Ascending aorta (tissue), 2 donors: Measurements from ENCODE around the gene RPSA. TPM values are rescaled to one million over a fixed set of nuclear protein-coding genes. Genes with fewer than 3 reads are reported as not detected.
"Not testable (repeated sequence)": the region's sequence is repeated elsewhere in the genome, so short reads cannot be mapped to it uniquely, and the experiment has no call there.

Experiments
- DNase-seq, 2 donors: peaks; one replicate each; pipeline ENCODE4 v3.0.0-alpha.2; 2019; ENCODE audit warnings: low spot score in 2 of 2
- H3K27ac ChIP-seq, 2 donors: fragments of 200-600 bp; sonication (generic); one replicate each; pipeline ENCODE4 v1.5.1; 2016 to 2017; ENCODE audit warnings: mild to moderate bottlenecking in 1 of 2
- H3K27me3 ChIP-seq: fragments of 200-600 bp; sonication (generic); one replicate; pipeline ENCODE4 v1.5.1; 2017
- H3K36me3 ChIP-seq, 2 donors: fragments of 200-600 bp; sonication (generic); one replicate each; pipeline ENCODE4 v1.5.1; 2016
- H3K4me1 ChIP-seq, 2 donors: fragments of 200-600 bp; sonication (generic); one replicate each; pipeline ENCODE4 v1.5.1; 2016 to 2017; ENCODE audit warnings: mild to moderate bottlenecking in 1 of 2
- H3K4me3 ChIP-seq, 2 donors: fragments of 200-600 bp; sonication (generic); one replicate each; pipeline ENCODE4 v1.5.1; 2016 to 2017; ENCODE audit warnings: mild to moderate bottlenecking in 1 of 2
- H3K9me3 ChIP-seq, 2 donors: fragments of 200-600 bp; sonication (generic); one replicate each; pipeline ENCODE4 v1.5.1; 2016
- CTCF ChIP-seq, 3 experiments: fragments of 200-600 bp in 2 of 3; fragments of 450-650 bp in 1 of 3; sonication (generic) in 2 of 3; IDR thresholded peaks; one replicate each; pipeline ENCODE4 v1.5.1; 2016 to 2019; ENCODE audit warnings: antibody characterized with exemption in 3 of 3, mild to moderate bottlenecking in 1 of 3, moderate library complexity in 1 of 3
- intact Hi-C: fragments of 100-400 bp; cut with DNase I; formaldehyde crosslinking; loops from one replicate; pipeline ENCODE4 v1.15.1; 2023
- total RNA-seq: library from RNA; depleted of rRNA; stranded (reverse); fragments of >200 nt; gene quantifications from one replicate; pipeline ENCODE4 v1.1.0, GENCODE V29; 2016

RPSA gene
- total RNA-seq, 1 donor from 2014 or later = 745 TPM

DNA sequence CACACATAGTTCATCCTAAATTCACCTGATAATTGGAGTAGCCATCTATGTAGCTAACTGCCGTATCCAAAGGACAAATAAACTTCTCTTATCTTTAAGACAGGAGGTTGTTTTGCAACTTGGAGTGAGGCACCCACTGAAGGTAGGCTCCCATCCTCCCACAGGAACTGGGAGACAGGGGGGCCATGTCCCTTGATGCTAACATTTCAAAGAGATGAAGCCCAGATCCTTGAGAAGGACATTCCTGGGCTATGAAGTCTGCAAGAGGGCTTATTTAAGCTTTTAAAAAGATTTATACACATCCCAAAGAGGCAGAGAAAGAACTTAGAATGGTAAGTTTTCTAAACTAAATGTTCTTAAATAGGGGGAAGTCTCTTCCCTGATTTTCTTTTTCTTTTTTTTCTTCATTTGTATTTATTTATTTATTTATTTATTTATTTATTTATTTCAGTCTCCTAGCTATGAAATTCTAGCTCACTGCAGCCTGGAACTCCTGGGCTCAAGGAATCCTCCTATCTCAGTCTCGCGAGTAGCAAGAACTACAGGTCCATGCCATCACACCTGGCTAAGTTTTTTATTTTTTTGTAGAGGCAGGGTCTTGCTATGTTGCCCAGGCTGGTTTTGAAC, 48.2 kb downstream of the RPSA start:
- intact Hi-C loops = no loop called here
- no peak for DNase-seq

DNA sequence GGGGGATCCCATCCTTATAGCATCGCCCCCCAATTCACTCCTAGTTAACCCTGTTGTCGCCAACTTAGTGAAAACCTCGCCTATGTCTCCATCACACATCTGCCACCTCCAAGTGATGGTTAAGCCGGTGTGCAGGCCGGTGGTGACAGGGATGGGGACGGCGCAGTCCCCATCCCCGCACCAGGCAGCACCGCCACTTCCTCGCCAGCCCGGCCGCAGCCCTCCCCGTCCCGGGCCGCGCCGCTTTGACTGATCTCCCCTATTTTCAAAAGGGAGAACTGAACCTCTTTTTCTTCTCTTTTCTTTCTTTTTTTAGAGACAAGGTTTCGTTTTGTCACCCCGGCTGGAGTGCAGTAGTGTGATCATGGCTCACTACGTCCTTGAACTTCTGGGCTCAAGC, 49.6 kb downstream of the RPSA start:
- intact Hi-C loops = no loop called here
- Histone ChIP-seq H3K9me3 (no peaks in the 10 kb centered on the region), H3K4me1 (no peaks in the 10 kb centered on the region), H3K4me3 (no peak overlapping the region), H3K27me3 (no peaks in the 10 kb centered on the region), H3K36me3 (no peaks in the 10 kb centered on the region), H3K27ac (no peak overlapping the region)
- TF ChIP-seq CTCF (IDR thresholded peaks at IDR 0.05) = no peak
- DNase-seq = no peak

More for the DNA sequence above, 48.2 kb downstream of the RPSA start:
- H3K9me3 ChIP-seq = no peaks in the 10 kb centered on the region
- H3K4me3 ChIP-seq = no peak overlapping the region
- no peaks in the 10 kb centered on the region for H3K4me1 ChIP-seq
- no peaks in the 10 kb centered on the region for H3K36me3 ChIP-seq
- H3K27ac ChIP-seq = no peak overlapping the region
- H3K27me3 ChIP-seq = no peaks in the 10 kb centered on the region
- TF ChIP-seq CTCF (IDR thresholded peaks at IDR 0.05) = no peak

- H3K9me3 ChIP-seq = no peaks in the 10 kb centered on the region
- no peaks in the 10 kb centered on the region for H3K27me3 ChIP-seq
- no peak for DNase-seq
- no peak overlapping the region for H3K4me3 ChIP-seq
- H3K4me1 ChIP-seq = no peaks in the 10 kb centered on the region
- H3K27ac ChIP-seq = no peak overlapping the region
- intact Hi-C loops = no loop called here
- TF ChIP-seq CTCF (IDR thresholded peaks at IDR 0.05) = no peak
- H3K36me3 ChIP-seq = no peaks in the 10 kb centered on the region
Measured at GRCh38 chr3:39457361-39457760, 50.8 kb downstream of the RPSA start.

DNA sequence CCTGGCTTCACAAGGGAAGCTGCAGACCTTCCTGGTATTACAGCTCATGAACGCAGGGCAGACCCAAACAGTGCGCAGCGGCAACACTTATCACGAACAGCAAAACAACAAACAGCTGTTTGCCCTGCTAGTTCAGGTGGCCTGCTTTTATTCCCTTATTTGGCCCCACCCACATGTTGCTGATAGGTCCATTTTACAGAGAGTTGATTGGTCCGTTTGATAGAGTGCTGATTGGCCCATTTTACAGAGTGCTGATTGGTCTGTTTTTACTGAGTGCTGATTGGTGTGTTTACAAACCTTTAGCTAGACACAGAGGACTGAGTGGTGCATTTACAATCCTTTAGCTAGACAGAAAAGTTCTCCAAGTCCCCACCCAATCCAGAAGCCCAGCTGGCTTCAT, 52.1 kb downstream of the RPSA start:
- H3K27ac ChIP-seq, H3K9me3 ChIP-seq, H3K27me3 ChIP-seq, H3K4me3 ChIP-seq, DNase-seq, H3K4me1 ChIP-seq, H3K36me3 ChIP-seq, intact Hi-C loops: not testable (repeated sequence)

- H3K4me1 ChIP-seq = no peaks in the 10 kb centered on the region
- H3K4me3 ChIP-seq = no peak overlapping the region
- no peaks in the 10 kb centered on the region for H3K9me3 ChIP-seq
- H3K27me3 ChIP-seq = no peaks in the 10 kb centered on the region
- no peak for TF ChIP-seq CTCF (IDR thresholded peaks at IDR 0.05)
- no peak overlapping the region for H3K27ac ChIP-seq
- H3K36me3 ChIP-seq = no peaks in the 10 kb centered on the region
- intact Hi-C loops = no loop called here
- DNase-seq = no peak
Measured at GRCh38 chr3:39460677-39461076, 54.2 kb downstream of the RPSA start.

Other genes with a start within 250 kb of the RPSA start
- gene XIRP1, start 214.1 kb upstream of the RPSA start, total RNA-seq = not detected
- not detected for gene CX3CR1, start 126.7 kb upstream of the RPSA start, total RNA-seq
- not detected for gene CCR8, start 77.0 kb upstream of the RPSA start, total RNA-seq
- gene SLC25A38, start 23.4 kb upstream of the RPSA start, total RNA-seq = 7.0 TPM
- gene MOBP, start 61.0 kb downstream of the RPSA start, total RNA-seq = not detected